ENCODE measurements around the gene PDHA2. TPM values are rescaled to one million over a fixed set of nuclear protein-coding genes. Genes with fewer than 3 reads are reported as not detected.

Gene PDHA2
- total RNA-seq, 1 experiment from 2014 or later = not detected

DNA sequence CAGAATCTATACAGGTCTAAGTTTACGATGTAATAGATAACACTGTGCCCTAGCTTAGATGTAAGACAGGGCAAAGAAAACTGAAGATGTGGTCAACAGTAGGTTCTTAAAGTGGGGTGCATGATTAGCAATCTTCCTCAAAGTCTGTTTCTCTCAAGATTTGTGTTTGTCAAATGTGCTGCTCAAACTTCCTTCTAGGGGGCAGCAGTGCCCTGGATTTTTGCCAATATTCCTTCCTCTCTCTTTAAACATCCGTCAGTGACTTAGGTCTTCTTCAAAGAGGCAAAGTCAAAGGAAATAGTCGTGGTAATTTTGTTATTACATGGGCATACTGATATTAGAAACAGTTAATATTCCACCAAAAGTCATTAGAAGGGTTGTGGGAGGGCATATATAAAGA lies 4.2 kb upstream of the PDHA2 start:
- intact Hi-C loops (cut with micrococcal nuclease) = no loop called here
- Mint-ChIP-seq H3K36me3 (ENCODE audit: insufficient read depth, unreplicated experiment) (no peaks in the 10 kb centered on the region), H3K27ac (ENCODE audit: low read depth, unreplicated experiment) (no peak overlapping the region), H3K4me3 (ENCODE audit: unreplicated experiment) (no peak overlapping the region), H3K27me3 (ENCODE audit: insufficient read depth, unreplicated experiment) (no peaks in the 10 kb centered on the region), H3K4me1 (ENCODE audit: insufficient read depth, unreplicated experiment) (no peaks in the 10 kb centered on the region), H3K9me3 (ENCODE audit: unreplicated experiment) (no peaks in the 10 kb centered on the region)
- CTCF ChIA-PET = interaction anchor here (0.7 kb wide), 1 partner anchor 1555 kb away, joined by 4 read pairs; no protein-coding TSS in a partner anchor
- no TSS peak for BruUV-seq (replicated peaks)
- POLR2A ChIA-PET = no interaction called here
- TF ChIP-seq, protein P1, sequence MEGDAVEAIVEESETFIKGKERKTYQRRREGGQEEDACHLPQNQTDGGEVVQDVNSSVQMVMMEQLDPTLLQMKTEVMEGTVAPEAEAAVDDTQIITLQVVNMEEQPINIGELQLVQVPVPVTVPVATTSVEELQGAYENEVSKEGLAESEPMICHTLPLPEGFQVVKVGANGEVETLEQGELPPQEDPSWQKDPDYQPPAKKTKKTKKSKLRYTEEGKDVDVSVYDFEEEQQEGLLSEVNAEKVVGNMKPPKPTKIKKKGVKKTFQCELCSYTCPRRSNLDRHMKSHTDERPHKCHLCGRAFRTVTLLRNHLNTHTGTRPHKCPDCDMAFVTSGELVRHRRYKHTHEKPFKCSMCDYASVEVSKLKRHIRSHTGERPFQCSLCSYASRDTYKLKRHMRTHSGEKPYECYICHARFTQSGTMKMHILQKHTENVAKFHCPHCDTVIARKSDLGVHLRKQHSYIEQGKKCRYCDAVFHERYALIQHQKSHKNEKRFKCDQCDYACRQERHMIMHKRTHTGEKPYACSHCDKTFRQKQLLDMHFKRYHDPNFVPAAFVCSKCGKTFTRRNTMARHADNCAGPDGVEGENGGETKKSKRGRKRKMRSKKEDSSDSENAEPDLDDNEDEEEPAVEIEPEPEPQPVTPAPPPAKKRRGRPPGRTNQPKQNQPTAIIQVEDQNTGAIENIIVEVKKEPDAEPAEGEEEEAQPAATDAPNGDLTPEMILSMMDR (IDR thresholded peaks at IDR 0.05; ENCODE audit: unreplicated experiment) = no peak
- DNase-seq (ENCODE audit: unreplicated experiment) = peak; percentile 1

DNA sequence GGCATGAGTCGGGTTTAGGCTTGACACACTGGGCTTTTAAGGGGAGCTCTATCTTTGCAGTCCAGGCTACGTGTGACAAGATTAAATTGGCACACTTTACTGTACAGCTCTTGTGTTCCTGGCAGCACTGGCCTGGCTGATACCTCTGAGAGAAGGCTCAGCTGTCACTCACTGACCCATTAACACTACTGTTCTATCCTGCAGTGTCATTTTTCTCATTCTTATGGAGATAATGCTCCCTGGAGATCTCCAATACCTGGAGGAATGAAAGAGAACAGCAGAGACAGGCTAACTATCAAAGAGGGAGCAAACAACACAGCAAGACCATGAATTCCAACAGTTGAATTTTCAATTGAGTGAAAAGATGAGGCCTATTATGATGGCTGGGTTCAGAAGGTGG lies 1.7 kb upstream of the PDHA2 start:
- TF ChIP-seq, protein P1 (IDR thresholded peaks at IDR 0.05; ENCODE audit: unreplicated experiment) = no peak
- no TSS peak for BruUV-seq (replicated peaks)
- POLR2A ChIA-PET = no interaction called here
- intact Hi-C loops (cut with micrococcal nuclease) = no loop called here
- H3K4me3 Mint-ChIP-seq (ENCODE audit: unreplicated experiment) = no peak overlapping the region
- H3K27me3 Mint-ChIP-seq (ENCODE audit: insufficient read depth, unreplicated experiment) = no peaks in the 10 kb centered on the region
- H3K9me3 Mint-ChIP-seq (ENCODE audit: unreplicated experiment) = no peaks in the 10 kb centered on the region
- no peak overlapping the region for H3K27ac Mint-ChIP-seq (ENCODE audit: low read depth, unreplicated experiment)
- no peaks in the 10 kb centered on the region for H3K36me3 Mint-ChIP-seq (ENCODE audit: insufficient read depth, unreplicated experiment)
- DNase-seq (ENCODE audit: unreplicated experiment) = no peak
- CTCF ChIA-PET = no interaction called here
- H3K4me1 Mint-ChIP-seq (ENCODE audit: insufficient read depth, unreplicated experiment) = no peaks in the 10 kb centered on the region

DNA sequence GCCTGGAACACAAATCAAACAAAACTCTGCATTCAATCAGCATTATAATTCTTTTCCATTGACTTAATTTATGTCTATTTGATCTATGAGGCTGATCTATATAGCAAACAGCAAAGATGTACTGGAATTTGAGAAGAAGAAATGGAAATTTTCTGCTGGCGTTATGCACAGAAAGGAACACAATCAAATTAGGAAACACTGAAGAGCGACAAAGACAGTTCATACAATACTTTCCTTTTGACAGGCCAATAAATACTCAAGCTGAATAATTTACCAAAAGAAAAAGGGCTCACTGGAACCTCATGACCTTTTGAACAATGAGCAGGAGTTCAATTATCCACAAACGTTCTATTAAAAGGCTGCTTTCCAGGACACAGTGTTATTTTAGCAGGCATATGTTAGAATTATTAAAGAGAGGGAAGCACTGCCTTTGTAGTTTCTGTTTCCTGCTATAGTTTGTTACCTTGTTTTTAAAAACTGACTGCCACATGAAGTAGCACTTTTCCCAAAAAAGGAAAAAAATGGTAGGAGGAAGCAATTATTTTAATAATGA lies 8.1 kb downstream of the PDHA2 start:
- Mint-ChIP-seq H3K4me1 (ENCODE audit: insufficient read depth, unreplicated experiment) (no peaks in the 10 kb centered on the region), H3K36me3 (ENCODE audit: insufficient read depth, unreplicated experiment) (no peaks in the 10 kb centered on the region), H3K27ac (ENCODE audit: low read depth, unreplicated experiment) (no peak overlapping the region), H3K27me3 (ENCODE audit: insufficient read depth, unreplicated experiment) (no peaks in the 10 kb centered on the region), H3K4me3 (ENCODE audit: unreplicated experiment) (no peak overlapping the region), H3K9me3 (ENCODE audit: unreplicated experiment) (no peaks in the 10 kb centered on the region)
- no TSS peak for BruUV-seq (replicated peaks)
- intact Hi-C loops (cut with micrococcal nuclease) = no loop called here
- CTCF ChIA-PET = no interaction called here
- TF ChIP-seq, protein P1 (IDR thresholded peaks at IDR 0.05; ENCODE audit: unreplicated experiment) = no peak
- no peak for DNase-seq (ENCODE audit: unreplicated experiment)
- POLR2A ChIA-PET = no interaction called here

DNA sequence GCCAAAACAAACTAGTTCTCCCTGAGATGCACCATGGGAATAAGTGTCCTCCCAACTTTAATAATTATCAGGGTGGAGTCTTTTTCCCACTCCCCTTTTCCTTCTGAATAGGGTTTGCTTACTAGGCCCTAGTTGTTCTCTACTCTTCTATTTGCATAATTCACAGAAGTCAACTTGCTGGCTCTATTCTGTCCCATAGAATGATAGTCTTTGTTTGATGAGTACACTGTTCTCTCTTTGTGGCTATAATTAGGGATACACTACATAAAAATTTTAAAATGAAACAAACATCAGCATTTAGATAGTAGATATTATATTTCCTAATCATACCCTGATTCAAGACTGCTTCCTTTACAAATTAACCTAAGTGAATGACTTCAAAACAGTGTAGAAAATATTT lies 10.3 kb downstream of the PDHA2 start:
- Mint-ChIP-seq H3K4me1 (ENCODE audit: insufficient read depth, unreplicated experiment) (no peaks in the 10 kb centered on the region), H3K36me3 (ENCODE audit: insufficient read depth, unreplicated experiment) (no peaks in the 10 kb centered on the region), H3K4me3 (ENCODE audit: unreplicated experiment) (no peak overlapping the region), H3K27ac (ENCODE audit: low read depth, unreplicated experiment) (no peak overlapping the region), H3K9me3 (ENCODE audit: unreplicated experiment) (no peaks in the 10 kb centered on the region), H3K27me3 (ENCODE audit: insufficient read depth, unreplicated experiment) (no peaks in the 10 kb centered on the region)
- intact Hi-C loops (cut with micrococcal nuclease) = no loop called here
- TF ChIP-seq, protein P1 (IDR thresholded peaks at IDR 0.05; ENCODE audit: unreplicated experiment) = no peak
- ChIA-PET POLR2A (no interaction called here), CTCF (no interaction called here)
- no TSS peak for BruUV-seq (replicated peaks)
- DNase-seq (ENCODE audit: unreplicated experiment) = no peak
